ENCODE results near the gene CIDEC. TPM values are rescaled to one million over a fixed set of nuclear protein-coding genes. Genes with fewer than 3 reads are reported as not detected.

CIDEC gene
- total and polyA plus RNA-seq, 8 donors: 0.16 to 11.5 (median 1.1) TPM; not detected in 1

- no peak for FAIRE-seq
- 68 to 71% methylated on average over 7 of the region's 7 CpGs for WGBS, 2 donors
These were observed 29.4 kb upstream of the CIDEC start for GRCh38 chr3:9909221-9910013.

GRCh38 chr3:9908286-9908685, 28.2 kb upstream of the CIDEC start:
- intact Hi-C loops (cut with DNase I): no loop called here
- Histone ChIP-seq H3K4me3 (no peak overlapping the region), H3K27me3 (no peaks in the 10 kb centered on the region), H3K36me3 (peaks cover 0 to 7% (median 0%) of the 10 kb centered on the region in 3 donors), H3K27ac (no peak overlapping the region), H3K9me3 (no peaks in the 10 kb centered on the region), H3K4me1 (peaks cover 3 to 7% (median 7%) of the 10 kb centered on the region in 3 donors)
- TF ChIP-seq, protein P1, sequence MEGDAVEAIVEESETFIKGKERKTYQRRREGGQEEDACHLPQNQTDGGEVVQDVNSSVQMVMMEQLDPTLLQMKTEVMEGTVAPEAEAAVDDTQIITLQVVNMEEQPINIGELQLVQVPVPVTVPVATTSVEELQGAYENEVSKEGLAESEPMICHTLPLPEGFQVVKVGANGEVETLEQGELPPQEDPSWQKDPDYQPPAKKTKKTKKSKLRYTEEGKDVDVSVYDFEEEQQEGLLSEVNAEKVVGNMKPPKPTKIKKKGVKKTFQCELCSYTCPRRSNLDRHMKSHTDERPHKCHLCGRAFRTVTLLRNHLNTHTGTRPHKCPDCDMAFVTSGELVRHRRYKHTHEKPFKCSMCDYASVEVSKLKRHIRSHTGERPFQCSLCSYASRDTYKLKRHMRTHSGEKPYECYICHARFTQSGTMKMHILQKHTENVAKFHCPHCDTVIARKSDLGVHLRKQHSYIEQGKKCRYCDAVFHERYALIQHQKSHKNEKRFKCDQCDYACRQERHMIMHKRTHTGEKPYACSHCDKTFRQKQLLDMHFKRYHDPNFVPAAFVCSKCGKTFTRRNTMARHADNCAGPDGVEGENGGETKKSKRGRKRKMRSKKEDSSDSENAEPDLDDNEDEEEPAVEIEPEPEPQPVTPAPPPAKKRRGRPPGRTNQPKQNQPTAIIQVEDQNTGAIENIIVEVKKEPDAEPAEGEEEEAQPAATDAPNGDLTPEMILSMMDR (IDR thresholded peaks at IDR 0.05): no peak
- DNase-seq: no peak
- no peak for ATAC-seq
- FAIRE-seq: no peak
- 91 to 96% methylated on average over 3 of the region's 3 CpGs for WGBS, 2 donors

More at GRCh38 chr3:9909221-9910013, 29.4 kb upstream of the CIDEC start:
- Histone ChIP-seq H3K9me3 (no peaks in the 10 kb centered on the region), H3K4me1 (peaks cover 0 to 6% (median 2%) of the 10 kb centered on the region in 3 donors), H3K4me3 (no peak overlapping the region), H3K36me3 (peaks cover 0 to 7% (median 0%) of the 10 kb centered on the region in 3 donors), H3K27me3 (no peaks in the 10 kb centered on the region), H3K27ac (no peak overlapping the region)
- ATAC-seq (peak in 3 of 4 donors; percentile 38 to 65 (median 46)), DNase-seq (no peak)
- TF ChIP-seq, protein P1 (IDR thresholded peaks at IDR 0.05): no peak
- intact Hi-C loops (cut with DNase I): no loop called here

DNA sequence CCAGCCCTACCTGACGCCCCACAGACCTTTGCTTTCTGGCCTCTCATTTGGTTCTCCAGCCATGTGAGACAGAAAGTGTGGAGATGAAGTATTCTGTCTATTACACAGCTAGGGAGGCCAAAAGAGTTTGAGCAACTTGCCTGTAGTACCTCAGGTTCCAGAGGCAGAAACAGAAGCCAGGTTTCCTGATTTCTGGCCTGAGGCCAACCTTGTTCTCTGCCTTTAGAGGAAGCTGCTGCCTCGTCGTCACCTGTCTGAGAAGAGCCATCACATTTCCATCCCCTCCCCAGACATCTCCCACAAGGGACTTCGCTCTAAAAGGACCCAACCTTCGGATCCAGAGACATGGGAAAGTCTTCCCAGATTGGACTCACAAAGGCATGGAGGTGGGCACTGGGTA, 26.4 kb upstream of the CIDEC start:
- Histone ChIP-seq H3K36me3 (peaks cover 0 to under 1% (median 0%) of the 10 kb centered on the region in 3 donors), H3K4me1 (peaks cover 8 to 14% (median 11%) of the 10 kb centered on the region in 3 donors), H3K4me3 (no peak overlapping the region), H3K27ac (no peak overlapping the region), H3K27me3 (no peaks in the 10 kb centered on the region), H3K9me3 (no peaks in the 10 kb centered on the region)
- no peak for DNase-seq
- FAIRE-seq: no peak
- WGBS, 2 donors: 88 to 90% methylated on average over 5 of the region's 5 CpGs
- TF ChIP-seq, protein P1 (IDR thresholded peaks at IDR 0.05): no peak
- intact Hi-C loops (cut with DNase I): no loop called here
- ATAC-seq: no peak

DNA sequence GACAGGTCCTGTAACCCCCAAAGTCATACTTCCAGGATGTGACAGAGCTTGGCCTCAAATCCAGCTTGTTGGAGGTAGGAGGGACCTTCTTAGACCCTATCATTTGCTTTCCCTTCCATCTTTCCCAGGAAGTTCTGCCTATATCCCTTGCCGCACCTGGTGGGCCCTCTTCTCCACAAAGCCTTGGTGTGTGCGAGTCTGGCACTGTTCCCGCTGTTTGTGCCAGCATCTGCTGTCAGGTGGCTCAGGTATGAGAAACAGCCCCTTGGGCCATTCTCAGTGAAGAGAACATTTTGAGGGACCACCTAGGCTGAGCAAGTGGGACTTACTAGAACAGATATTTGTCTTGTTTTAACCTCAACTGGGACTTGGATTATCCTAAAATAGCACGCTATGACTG, 23.9 kb upstream of the CIDEC start:
- Histone ChIP-seq H3K9me3 (no peaks in the 10 kb centered on the region), H3K36me3 (no peaks in the 10 kb centered on the region), H3K27me3 (no peaks in the 10 kb centered on the region), H3K27ac (no peak overlapping the region), H3K4me1 (peaks cover 18 to 20% (median 19%) of the 10 kb centered on the region in 3 donors), H3K4me3 (peak overlapping the region in 2 of 4 donors; percentile 37 to 53)
- DNase-seq: peak in 1 of 6 donors; percentile 45
- FAIRE-seq: no peak
- TF ChIP-seq, protein P1 (IDR thresholded peaks at IDR 0.05): no peak
- no peak for ATAC-seq
- intact Hi-C loops (cut with DNase I): no loop called here
- 45 to 52% methylated on average over 4 of the region's 4 CpGs for WGBS, 2 donors

DNA sequence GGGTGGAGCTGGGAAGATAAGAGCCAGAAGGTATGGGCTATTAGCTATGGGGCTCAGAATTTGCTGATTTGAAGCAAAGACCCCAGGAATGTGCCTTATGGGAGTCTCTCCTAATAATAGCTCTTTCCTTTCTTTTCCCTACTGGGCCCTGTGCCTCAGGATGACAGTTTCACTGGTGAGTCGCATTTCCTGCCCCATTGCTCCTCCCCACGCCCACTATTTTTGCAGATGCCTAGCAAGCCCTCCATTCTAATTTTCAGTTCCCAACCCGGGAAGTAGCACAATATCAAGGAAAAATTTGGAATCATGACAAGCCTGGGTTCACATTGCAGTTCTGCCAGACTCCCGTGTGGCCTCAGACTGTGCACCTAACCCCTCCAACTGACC, 23.2 kb upstream of the CIDEC start:
- WGBS, 2 donors: 7 to 8% methylated on average over 4 of the region's 4 CpGs
- intact Hi-C loops (cut with DNase I): no loop called here
- no peaks in the 10 kb centered on the region for H3K9me3 ChIP-seq
- H3K4me1 ChIP-seq: peaks cover 24 to 27% (median 25%) of the 10 kb centered on the region in 3 donors
- peak overlapping the region; percentile 10 to 53 (median 28) for H3K4me3 ChIP-seq
- peak overlapping the region; percentile 7 to 73 (median 60) for H3K27ac ChIP-seq
- peak; percentile 5 to 24 (median 12) for ATAC-seq
- no peak for DNase-seq
- FAIRE-seq: no peak
- no peaks in the 10 kb centered on the region for H3K36me3 ChIP-seq
- TF ChIP-seq, protein P1 (IDR thresholded peaks at IDR 0.05): no peak
- no peaks in the 10 kb centered on the region for H3K27me3 ChIP-seq

All from pancreas (tissue), 10 donors.